ENCODE measurements around the gene MFSD12.

- TF ChIP-seq, protein P1, sequence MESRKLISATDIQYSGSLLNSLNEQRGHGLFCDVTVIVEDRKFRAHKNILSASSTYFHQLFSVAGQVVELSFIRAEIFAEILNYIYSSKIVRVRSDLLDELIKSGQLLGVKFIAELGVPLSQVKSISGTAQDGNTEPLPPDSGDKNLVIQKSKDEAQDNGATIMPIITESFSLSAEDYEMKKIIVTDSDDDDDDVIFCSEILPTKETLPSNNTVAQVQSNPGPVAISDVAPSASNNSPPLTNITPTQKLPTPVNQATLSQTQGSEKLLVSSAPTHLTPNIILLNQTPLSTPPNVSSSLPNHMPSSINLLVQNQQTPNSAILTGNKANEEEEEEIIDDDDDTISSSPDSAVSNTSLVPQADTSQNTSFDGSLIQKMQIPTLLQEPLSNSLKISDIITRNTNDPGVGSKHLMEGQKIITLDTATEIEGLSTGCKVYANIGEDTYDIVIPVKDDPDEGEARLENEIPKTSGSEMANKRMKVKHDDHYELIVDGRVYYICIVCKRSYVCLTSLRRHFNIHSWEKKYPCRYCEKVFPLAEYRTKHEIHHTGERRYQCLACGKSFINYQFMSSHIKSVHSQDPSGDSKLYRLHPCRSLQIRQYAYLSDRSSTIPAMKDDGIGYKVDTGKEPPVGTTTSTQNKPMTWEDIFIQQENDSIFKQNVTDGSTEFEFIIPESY (IDR thresholded peaks at IDR 0.05): no peak
- TF ChIP-seq SP1 (IDR thresholded peaks at IDR 0.05): no peak
- no peak for TF ChIP-seq CTCF (IDR thresholded peaks at IDR 0.05; ENCODE audit: low read depth, low read length, missing input control)
- no peak for TF ChIP-seq RAD21 (IDR thresholded peaks at IDR 0.05)
- no peak for TF ChIP-seq TAF1 (conservative IDR thresholded peaks at IDR 0.05)
- no peak for TF ChIP-seq ATF3 (IDR thresholded peaks at IDR 0.05)
- no peak for TF ChIP-seq JUND (IDR thresholded peaks at IDR 0.05)
- TF ChIP-seq EGR1 (IDR thresholded peaks at IDR 0.05; ENCODE audit: low read depth in 2 of 2): no peak
- TF ChIP-seq HNF4A (conservative IDR thresholded peaks at IDR 0.05): no peak
- TF ChIP-seq GABPA (IDR thresholded peaks at IDR 0.05 in 1 of 2, conservative IDR thresholded peaks at IDR 0.05 in 1 of 2): no peak
- no peak for TF ChIP-seq MAX (IDR thresholded peaks at IDR 0.05)
Measured at GRCh38 chr19:3544058-3544376, 13.4 kb downstream of the MFSD12 start.

Measured in liver (tissue), 3 donors.